GM21786 (cell line): ENCODE measurements around the gene PPM1D.
A peak's percentile ranks its signal among the peaks of the same experiment; 100 is the strongest.
"Not testable (repeated sequence)": the region's sequence is repeated elsewhere in the genome, so short reads cannot be mapped to it uniquely, and the experiment has no call there.

Source experiments
- ATAC-seq: cut with Tn5 transposase; IDR thresholded peaks from one replicate; pipeline ENCODE4 v1.9.1; 2021; ENCODE audit not compliant: unreplicated experiment

The PPM1D gene

DNA sequence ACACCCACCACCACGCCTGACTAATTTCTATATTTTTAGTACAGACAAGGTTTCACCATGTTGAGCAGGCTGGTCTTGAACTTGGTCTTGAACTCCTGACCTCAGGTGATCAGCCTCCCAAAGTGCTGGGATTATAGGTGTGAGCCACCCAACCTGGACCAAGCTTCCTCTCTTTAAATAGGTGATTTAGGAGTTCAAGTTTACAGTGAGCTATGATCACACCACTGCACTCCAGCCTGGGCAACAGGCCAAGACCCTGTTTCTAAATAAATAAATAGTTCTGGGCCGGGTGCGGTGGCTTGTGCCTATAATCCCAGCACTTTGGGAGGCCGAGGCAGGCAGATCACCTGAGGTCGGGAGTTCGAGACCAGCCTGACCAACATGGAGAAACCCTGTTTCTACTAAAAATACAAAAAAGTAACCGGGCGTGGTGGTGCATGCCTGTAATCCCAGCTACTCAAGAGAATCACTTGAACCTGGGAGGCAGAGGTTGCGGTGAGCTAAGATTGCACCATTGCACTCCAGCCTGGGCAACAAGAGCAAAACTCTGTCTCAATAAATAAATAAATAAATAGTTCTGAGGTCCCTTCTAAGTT lies 6.5 kb upstream of the PPM1D start:
- not testable (repeated sequence) for ATAC-seq

- not testable (repeated sequence) for ATAC-seq
These were observed 5.8 kb upstream of the PPM1D start for GRCh38 chr17:60594170-60594569.

- ATAC-seq, result no peak
These were observed 5.3 kb upstream of the PPM1D start for GRCh38 chr17:60594734-60595133.

GRCh38 chr17:60597297-60597696 lies 2.7 kb upstream of the PPM1D start:
- no peak for ATAC-seq

- no peak for ATAC-seq
These were observed 1.8 kb upstream of the PPM1D start for GRCh38 chr17:60598001-60598736.

DNA sequence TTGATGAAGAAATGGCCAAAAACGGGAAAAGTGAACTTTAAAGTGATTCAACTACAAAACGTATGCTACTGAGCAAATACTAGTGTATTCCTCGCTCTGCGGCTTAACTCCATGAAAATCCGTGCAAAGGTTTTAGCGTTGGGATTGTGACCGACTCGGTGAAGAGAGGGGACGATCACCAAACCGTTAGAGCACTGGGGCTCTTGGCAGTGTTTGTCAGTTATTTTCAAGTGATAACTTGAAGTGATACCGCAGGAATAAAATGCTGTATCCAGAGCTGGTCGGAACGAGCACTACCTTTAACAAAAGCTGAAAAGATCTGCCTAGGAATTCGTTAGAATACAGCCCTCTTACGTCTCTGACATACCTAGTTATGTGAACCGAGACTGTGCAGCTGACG lies 773 bp upstream of the PPM1D start:
- no peak for ATAC-seq

- ATAC-seq, result peak; percentile 19
These were observed 775 bp downstream of the PPM1D start for GRCh38 chr17:60600490-60601446.

GRCh38 chr17:60601447-60602384 lies 1.7 kb downstream of the PPM1D start:
- no peak for ATAC-seq

- ATAC-seq, result no peak
These were observed 2.4 kb downstream of the PPM1D start for GRCh38 chr17:60602385-60602742.

DNA sequence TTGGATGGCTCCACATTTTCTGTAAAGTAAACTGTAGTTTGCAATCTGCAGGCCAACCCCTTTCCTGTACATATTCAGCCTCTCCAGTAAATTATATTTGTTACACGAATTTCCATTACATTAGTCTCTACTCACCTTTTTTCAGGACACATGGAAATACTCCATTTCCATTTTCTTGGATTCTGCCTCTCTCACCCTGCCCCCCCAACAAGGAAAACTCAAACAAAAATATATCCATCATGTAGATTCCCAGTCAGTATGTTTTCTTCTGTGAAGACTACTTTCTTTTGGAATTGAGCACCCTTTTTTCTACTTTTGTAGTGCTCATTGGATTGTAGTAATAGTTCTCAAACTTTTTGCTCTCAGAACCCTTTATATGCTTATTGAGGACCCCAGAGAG lies 2.9 kb downstream of the PPM1D start:
- ATAC-seq, result no peak

- not testable (repeated sequence) for ATAC-seq
These were observed 3.5 kb downstream of the PPM1D start for GRCh38 chr17:60603477-60603876.

DNA sequence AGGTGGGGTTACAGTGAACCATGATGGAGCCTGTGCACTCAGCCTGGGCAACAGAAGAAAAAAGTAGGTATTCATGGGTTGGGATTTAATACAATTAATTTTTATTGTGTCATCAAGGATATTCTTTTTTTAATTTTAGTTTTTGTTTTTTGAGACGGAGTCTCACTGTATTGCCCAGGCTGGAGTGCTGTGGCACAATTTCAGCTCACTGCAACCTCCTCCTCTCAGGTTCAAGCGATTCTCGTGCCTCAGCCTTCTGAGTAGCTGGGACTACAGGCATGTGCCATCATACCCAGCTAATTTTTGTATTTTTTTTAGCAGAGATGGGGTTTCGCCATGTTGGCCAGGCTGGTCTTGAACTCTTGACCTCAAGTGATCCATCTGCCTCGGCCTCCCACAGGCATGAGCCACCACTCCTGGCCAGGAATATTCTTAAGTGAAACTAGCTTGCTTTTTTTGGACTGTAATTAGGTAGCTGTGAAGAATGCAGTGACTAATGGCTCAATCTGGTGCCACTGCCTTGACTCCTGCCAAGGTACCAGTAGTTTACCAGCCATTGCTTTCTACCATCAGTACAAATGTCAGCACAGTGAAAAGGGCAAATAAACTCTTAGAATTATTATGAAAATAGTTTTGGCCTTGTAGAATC lies 4.8 kb downstream of the PPM1D start:
- ATAC-seq, result no peak

DNA sequence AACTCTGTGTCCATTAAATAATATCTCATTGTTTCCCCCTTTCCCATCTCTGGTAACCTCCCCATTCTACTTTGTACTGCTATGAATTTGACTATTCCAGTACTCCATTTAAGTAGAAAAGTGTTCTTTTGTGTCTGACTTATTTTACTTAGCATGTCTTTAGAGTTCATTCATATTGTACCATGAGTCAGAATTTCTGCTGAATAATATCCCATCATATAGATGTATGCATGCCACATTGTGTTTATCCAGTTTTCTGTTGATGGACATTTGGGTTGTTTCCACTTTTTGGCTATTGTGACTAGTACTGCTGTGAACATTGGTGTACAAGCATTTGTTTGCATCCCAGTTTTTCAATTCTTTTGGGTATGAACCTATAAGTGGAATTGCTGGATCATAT lies 6.0 kb downstream of the PPM1D start:
- no peak for ATAC-seq

DNA sequence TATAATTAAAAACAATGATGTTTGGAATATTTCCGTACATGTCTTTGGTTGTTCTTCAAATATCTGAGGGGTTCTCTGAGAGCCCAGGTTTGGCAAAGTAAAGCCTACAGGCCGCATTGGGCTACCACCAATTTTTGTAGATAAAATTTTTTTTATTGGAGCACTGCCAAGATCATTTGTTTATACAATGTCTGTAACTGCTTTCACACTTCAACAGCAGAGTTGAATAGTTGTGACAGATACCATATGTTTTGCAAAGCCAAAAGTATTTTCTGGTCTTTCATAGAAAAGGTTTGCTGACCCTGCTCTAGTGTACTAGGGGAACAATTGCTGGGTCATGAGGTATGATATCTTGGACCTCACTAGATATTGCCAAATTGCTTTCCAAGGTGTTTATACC lies 10.5 kb downstream of the PPM1D start:
- ATAC-seq, result no peak

DNA sequence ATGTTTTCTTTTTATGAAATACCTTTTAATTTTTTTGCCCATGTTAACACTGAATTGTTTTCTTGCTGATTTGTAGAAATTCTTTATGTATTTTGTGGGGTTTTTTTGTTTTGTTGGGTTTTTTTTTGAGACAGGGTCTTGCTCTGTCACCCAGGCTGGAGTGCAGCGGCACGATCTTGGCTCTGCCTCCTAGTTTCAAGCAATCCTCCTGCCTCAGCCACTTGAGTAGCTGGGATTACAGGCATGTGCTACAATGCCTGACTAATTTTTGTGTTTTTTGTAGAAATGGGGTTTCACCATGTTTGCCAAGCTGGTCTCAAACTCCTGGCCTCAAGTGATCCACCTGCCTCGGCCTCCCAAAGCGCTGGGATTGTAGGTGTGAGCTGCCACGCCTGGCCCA lies 11.3 kb downstream of the PPM1D start:
- not testable (repeated sequence) for ATAC-seq

- ATAC-seq, result no peak
These were observed 13.3 kb downstream of the PPM1D start for GRCh38 chr17:60613325-60613724.

DNA sequence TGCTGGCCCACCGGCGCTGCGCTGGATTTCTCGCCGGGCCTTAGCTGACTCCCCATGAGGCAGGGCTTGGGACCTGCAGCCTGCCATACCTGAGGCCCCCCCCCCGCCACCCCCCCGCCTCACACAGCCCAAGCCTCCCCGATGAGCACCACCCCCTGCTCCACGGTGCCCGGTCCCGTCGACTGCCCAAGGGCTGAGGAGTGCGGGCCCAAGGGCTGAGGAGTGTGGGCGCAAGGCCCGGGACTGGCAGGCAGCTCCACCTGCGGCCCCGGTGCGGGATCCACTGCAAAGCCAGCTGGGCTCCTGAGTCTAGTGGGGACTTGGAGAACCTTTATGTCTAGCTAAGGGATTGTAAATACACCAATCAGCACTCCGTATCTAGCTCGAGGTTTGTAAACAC lies 13.8 kb downstream of the PPM1D start:
- ATAC-seq, result not testable (repeated sequence)

GRCh38 chr17:60614247-60614646 lies 14.3 kb downstream of the PPM1D start:
- not testable (repeated sequence) for ATAC-seq

DNA sequence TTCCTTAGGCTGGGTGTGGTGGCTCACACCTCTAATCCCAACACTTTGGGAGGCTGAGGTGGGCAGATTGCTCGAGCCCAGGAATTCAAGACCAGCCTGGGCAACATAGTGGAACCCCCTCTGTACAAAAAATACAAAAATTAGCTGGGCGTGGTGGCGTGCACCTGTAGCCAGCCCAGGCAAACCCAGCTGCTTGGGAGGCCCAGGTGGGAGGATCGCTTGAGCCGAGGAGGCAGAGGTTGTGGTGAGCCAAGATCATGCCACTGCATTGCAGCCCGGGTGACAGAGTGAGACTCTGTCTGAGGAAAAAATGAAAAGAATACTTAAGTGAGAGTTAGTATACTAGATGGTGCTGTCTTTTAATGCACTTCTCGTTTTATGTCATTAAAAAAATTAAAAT lies 15.1 kb downstream of the PPM1D start:
- no peak for ATAC-seq

DNA sequence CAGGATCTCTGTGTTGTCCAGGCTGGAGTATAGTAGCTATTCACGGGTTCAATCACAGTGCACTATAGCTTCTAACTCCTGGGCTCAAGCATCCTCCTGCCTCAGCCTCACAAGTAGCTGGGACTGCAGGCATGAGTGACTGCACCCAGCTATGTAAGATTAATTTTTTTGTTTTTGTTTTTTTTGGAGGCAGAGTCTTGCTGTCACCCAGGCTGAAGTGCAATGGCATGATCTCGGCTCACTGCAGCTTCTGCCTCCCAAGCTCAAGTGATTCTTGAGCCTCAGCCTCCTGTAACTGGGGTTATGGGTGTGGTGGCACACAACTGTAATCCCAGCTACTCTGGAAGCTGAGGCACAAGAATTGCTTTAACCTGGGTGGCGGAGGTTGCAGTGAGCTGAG lies 15.8 kb downstream of the PPM1D start:
- ATAC-seq, result no peak
